ENCODE results near the gene MARCHF9.

DNA sequence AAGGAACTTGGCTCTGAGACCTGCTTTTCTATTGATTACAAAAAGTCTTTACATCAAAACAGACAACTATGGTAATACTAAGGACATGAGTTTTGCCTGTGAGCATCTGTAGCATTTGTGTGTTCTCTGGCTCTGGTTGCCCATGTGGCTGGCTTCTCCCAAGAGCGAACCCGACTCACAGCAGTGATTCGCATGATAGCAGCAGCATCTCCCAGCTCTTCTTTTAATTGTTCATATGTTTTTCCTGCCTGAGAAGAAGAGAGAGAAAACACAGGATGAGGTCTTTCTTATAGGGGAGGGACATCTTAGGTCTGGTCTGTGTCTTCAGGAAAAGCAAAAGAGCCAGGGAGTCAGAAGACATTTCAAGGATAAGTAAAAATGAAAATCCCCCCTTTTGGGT, 46.1 kb downstream of the MARCHF9 start:
- no peak for TF ChIP-seq EZH2 (IDR thresholded peaks at IDR 0.05)
- TF ChIP-seq POLR2AphosphoS5 (IDR thresholded peaks at IDR 0.05; ENCODE audit: borderline replicate concordance, low read depth, low read length), result no peak
